GM10248 (cell line): ENCODE measurements around the gene ACAD10.
"Not testable (repeated sequence)": the region's sequence is repeated elsewhere in the genome, so short reads cannot be mapped to it uniquely, and the experiment has no call there.

ENCODE experiments used
- CTCF ChIA-PET: fragments of 300-600 bp; sonication (Branson Sonifier 250); formaldehyde crosslinking; extraction: SDS; loops from one replicate; lab custom pipeline; 2021; ENCODE audit warnings: antibody characterized with exemption; lab: Yijun Ruan, JAX
- POLR2A ChIA-PET: fragments of 350-650 bp; sonication (Branson Sonifier 250); formaldehyde crosslinking; extraction: SDS; loops from one replicate; lab custom pipeline; 2020; ENCODE audit warnings: antibody characterized with exemption; lab: Yijun Ruan, JAX
- DNase-seq: peaks from one replicate; pipeline ENCODE4 v3.0.0; 2012; ENCODE audit errors: extremely low spot score
- TF ChIP-seq, protein P1 (sequence below): IDR thresholded peaks from 2 replicates; pipeline ENCODE4 v1.5.1; 2012; ENCODE audit warnings: mild to moderate bottlenecking, low read depth; ENCODE audit errors: extremely low read depth, missing control alignments, control extremely low read depth

Gene ACAD10

DNA sequence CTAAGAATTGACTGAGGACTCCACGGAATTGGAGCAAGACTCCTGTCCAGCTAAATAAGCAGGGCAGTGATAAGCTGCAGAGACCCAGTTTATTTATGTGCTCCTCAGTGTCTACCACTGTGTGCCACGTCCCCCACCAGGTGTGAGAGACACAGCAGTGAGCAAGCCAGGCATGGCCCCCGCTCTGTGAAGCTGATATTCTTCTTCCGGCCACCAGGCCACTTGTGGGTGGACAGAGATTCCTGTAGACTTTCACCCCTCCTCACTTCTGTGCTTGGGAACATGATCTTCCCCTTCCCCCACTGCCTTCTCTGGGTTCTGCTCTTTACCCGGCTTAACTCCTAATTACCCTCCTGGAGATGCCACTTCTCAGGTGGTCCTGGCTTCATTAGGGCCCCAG, 21.4 kb upstream of the ACAD10 start:
- ChIA-PET CTCF (interaction anchor here (1.2 kb wide), 1 partner anchor 268 kb away, joined by 3 read pairs; no protein-coding TSS in a partner anchor), POLR2A (no interaction called here)
- TF ChIP-seq, protein P1, sequence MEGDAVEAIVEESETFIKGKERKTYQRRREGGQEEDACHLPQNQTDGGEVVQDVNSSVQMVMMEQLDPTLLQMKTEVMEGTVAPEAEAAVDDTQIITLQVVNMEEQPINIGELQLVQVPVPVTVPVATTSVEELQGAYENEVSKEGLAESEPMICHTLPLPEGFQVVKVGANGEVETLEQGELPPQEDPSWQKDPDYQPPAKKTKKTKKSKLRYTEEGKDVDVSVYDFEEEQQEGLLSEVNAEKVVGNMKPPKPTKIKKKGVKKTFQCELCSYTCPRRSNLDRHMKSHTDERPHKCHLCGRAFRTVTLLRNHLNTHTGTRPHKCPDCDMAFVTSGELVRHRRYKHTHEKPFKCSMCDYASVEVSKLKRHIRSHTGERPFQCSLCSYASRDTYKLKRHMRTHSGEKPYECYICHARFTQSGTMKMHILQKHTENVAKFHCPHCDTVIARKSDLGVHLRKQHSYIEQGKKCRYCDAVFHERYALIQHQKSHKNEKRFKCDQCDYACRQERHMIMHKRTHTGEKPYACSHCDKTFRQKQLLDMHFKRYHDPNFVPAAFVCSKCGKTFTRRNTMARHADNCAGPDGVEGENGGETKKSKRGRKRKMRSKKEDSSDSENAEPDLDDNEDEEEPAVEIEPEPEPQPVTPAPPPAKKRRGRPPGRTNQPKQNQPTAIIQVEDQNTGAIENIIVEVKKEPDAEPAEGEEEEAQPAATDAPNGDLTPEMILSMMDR = no peak
- no peak for DNase-seq

DNA sequence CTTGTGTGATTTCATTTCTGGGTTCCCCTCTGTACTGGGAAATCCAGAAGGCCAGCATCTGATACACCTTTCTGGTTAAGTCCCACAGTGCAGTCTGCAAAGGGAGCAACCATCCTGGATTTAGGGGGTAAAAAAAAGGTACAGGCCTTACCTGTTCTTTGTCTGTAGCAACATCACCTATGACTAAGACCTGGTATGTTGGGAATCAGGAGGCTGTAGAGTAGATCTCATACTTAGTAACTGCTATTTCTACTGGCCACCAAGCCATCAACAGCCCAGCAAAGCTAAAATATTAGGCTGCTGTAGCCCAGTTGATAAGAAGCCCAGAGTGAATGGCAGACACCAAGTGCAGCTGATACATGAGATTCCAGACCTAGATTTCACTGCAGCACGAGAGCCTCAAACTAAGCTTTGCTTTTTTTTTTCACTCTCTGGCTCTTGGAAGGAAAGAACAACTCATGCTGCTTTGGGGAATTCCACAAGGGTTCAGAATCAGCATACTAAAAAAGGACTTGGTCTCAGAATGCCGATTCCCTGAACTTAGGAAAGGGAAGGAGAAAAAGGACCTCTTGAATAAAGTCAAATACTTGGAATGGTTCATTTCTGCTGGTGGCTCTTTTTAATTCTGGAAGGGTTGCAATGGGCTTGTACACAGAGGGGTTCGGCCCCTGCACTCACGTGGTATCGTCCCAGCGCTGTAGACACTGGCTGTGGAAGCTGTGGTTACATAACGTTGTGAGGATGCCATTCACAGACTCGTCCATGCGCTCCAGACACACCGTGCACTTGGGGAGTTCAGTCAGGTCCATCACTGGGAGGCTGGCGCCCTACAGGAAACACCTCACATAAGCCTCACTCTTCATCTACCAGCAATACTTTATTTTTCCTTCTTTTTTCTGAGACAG, 20.6 kb upstream of the ACAD10 start:
- ChIA-PET CTCF (interaction anchor here (1.4 kb wide), 1 partner anchor 268 kb away, joined by 3 read pairs; no protein-coding TSS in a partner anchor), POLR2A (no interaction called here)
- DNase-seq = no peak

DNA sequence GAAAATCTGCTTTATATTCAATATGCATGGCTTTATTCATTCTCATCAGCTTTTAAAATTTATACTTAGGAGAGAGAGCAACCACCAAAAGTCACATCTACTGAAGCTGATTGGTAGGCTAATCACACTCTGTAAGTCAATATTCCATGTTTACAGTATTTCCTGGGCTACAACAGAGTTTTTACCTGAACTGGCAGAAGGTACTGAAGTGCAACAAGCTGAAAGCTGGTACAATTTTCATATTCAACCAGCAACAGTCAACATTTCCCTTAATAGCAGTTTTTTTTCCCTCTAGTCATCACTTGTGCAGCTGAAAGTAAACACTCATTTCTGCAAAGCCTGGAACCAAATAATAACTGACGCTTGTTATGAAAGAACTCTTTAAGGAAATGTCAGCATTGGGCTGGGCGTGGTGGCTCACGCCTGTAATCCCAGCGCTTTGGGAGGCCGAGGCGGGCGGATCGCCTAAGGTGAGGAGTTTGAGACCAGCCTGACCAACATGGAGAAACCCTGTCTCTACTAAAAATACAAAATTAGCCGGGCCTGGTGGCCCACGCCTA, 13.0 kb upstream of the ACAD10 start:
- no peak for DNase-seq
- ChIA-PET POLR2A (no interaction called here), CTCF (interaction anchor here (1.2 to 3.7 kb wide), 5 partner anchors 12 to 276 kb away, joined by 4 to 21 read pairs (median 6); partner anchors contain the start of genes ACAD10 and BRAP)
- TF ChIP-seq, protein P1 = no peak

More for the DNA sequence above, 20.6 kb upstream of the ACAD10 start:
- TF ChIP-seq, protein P1 = no peak

DNA sequence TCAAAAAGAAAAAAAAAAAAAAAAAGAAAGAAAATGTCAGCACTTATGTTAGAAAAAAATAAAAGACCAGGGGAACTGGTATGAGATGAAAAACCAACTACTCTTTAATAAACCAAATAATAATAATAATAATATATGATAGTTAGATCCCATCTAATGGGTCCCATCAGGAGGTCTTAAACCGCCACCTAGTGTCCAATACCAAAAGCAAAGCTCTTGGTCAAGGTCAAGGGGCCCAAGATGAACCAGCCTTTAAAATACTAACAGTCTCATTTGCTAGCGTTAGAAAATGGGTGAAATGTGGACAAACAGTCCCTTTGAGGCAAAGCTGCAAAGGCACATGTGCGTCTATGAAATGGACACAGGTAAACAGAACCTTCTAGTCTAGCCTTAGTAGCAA, 12.3 kb upstream of the ACAD10 start:
- TF ChIP-seq, protein P1 = peak; percentile 37
- no peak for DNase-seq
- ChIA-PET POLR2A (no interaction called here), CTCF (interaction anchor here (1.1 to 3.7 kb wide), 6 partner anchors 12 to 341 kb away, joined by 4 to 21 read pairs (median 5); partner anchors contain the start of genes ACAD10 and BRAP)

DNA sequence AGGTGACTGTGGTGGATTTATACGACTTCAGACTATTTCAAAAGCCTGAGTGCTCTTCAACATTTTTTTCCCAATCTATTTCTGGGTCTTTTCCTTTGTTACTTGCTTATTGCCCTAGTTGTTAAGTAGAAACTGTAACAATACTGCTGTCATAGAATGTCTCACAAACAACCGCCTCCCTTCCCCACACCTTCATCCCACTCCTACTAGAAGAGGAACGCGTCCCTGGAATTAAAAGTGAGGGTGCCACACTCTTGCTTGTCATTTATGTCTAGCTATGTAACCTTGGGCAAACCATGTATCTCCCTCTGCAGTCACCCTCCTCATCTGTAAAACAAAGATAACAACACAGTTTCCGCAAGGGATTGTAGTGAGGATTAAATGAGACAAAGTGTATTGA, 8.7 kb upstream of the ACAD10 start:
- TF ChIP-seq, protein P1 = no peak
- no peak for DNase-seq
- ChIA-PET POLR2A (no interaction called here), CTCF (interaction anchor here (1.2 kb wide), 1 partner anchor 280 kb away, joined by 5 read pairs; no protein-coding TSS in a partner anchor)

DNA sequence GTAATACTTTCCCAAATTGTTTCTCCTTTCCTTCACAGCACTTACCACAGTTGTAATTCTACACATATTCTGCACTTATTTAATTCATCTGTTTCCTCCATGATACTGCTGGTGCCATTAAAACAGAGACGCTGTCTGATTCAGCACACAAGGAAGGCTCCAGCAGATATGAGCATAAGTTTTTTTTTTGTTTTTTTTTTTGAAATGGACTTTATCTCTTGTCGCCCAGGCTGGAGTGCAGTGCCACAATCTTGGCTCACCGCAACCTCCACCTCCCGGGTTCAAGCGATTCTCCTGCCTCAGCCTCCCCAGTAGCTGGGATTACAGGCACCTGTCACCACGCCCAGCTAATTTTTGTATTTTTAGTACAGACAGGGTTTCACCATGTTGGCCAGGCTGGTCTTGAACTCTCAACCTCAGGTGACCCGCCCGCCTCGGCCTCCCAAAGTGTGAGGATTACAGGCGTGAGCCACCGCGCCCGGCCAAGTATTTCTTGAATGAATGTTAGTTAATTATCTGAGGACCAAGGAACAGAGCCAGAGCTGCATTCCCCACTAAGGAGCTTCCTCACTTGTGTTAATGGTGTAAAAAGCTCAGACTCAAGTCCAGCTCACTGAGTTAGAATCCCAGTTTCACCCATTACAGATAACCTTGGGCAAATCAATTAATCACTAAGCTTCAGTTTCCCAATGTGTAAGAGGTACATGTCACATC, 1.2 kb upstream of the ACAD10 start:
- POLR2A ChIA-PET = interaction anchor here (0.6 kb wide), 1 partner anchor 12 kb away, joined by 4 read pairs; no protein-coding TSS in a partner anchor

More for the DNA sequence above, 1.2 kb upstream of the ACAD10 start:
- DNase-seq = not testable (repeated sequence)
- CTCF ChIA-PET = interaction anchor here (1.0 to 2.8 kb wide), 8 partner anchors 8 to 288 kb away, joined by 3 to 20 read pairs (median 4); no protein-coding TSS in a partner anchor
